Activated T-cell treated with anti-CD3 and anti-CD28 coated beads, Interleukin-2, amount 50 U/mL, for 72 hours (primary cell): ENCODE results near the gene NOXA1. TPM values are rescaled to one million over a fixed set of nuclear protein-coding genes. Genes with fewer than 3 reads are reported as not detected.

Source experiments
- ATAC-seq, 2 donors: fragments of 150-1000 bp; cut with Tn5 transposase; replicated peaks in 1 of 2; 2 replicates each; pipeline ENCODE4 v1.10.0; 2021; ENCODE audit warnings: moderate library complexity in 2 of 2, mild to moderate bottlenecking in 1 of 2
- DNase-seq, 2 donors: peaks; one replicate each; pipeline ENCODE4 v3.0.0; 2021 to 2022; ENCODE audit warnings: mixed read lengths in 1 of 2
- H3K27ac Mint-ChIP-seq: one replicate; pipeline ENCODE4 v1.8.0; 2022; ENCODE audit warnings: mild to moderate bottlenecking, moderate library complexity, mixed read lengths
- H3K27me3 Mint-ChIP-seq: one replicate; pipeline ENCODE4 v1.8.0; 2022; ENCODE audit warnings: low read depth, mixed read lengths
- H3K36me3 Mint-ChIP-seq, 2 donors: one replicate each; pipeline ENCODE4 v1.8.0; 2022; ENCODE audit warnings: mixed read lengths in 2 of 2, mild to moderate bottlenecking in 1 of 2; ENCODE audit not compliant: insufficient read depth in 2 of 2
- H3K4me1 Mint-ChIP-seq: one replicate; pipeline ENCODE4 v1.8.0; 2022; ENCODE audit warnings: low read depth, mixed read lengths
- H3K4me3 Mint-ChIP-seq, 2 donors: one replicate each; pipeline ENCODE4 v1.8.0; 2022; ENCODE audit warnings: mild to moderate bottlenecking in 2 of 2, mixed read lengths in 2 of 2, moderate library complexity in 2 of 2
- H3K9me3 Mint-ChIP-seq, 2 donors: one replicate each; pipeline ENCODE4 v1.8.0; 2022; ENCODE audit warnings: mixed read lengths in 2 of 2
- total RNA-seq, 2 donors: library from RNA; stranded (reverse); gene quantifications; one replicate each; pipeline ENCODE4 v1.2.3, GENCODE V29; 2022

Gene NOXA1
- total RNA-seq, 2 donors from 2014 or later = 1.4 to 1.8 TPM

- no peaks in the 10 kb centered on the region for H3K9me3 Mint-ChIP-seq
- no peak overlapping the region for H3K27ac Mint-ChIP-seq
- no peaks in the 10 kb centered on the region for H3K27me3 Mint-ChIP-seq
- ATAC-seq (no peak), DNase-seq (no peak)
- peaks cover 21% of the 10 kb centered on the region for H3K4me1 Mint-ChIP-seq
- no peak overlapping the region for H3K4me3 Mint-ChIP-seq
- H3K36me3 Mint-ChIP-seq = peaks cover 0 to 1% of the 10 kb centered on the region in 2 donors
These were observed 30.8 kb upstream of the NOXA1 start for GRCh38 chr9:137392232-137393007.

- Mint-ChIP-seq H3K27ac (no peak overlapping the region), H3K4me3 (no peak overlapping the region), H3K9me3 (no peaks in the 10 kb centered on the region), H3K36me3 (peaks cover 0 to 1% of the 10 kb centered on the region in 2 donors), H3K4me1 (peaks cover 27% of the 10 kb centered on the region), H3K27me3 (no peaks in the 10 kb centered on the region)
- ATAC-seq (no peak), DNase-seq (no peak)
These were observed 29.7 kb upstream of the NOXA1 start for GRCh38 chr9:137393176-137394150.

GRCh38 chr9:137394866-137395665 is 28.1 kb upstream of the NOXA1 start:
- ATAC-seq = no peak
- Mint-ChIP-seq H3K36me3 (peaks cover 1 to 7% of the 10 kb centered on the region in 2 donors), H3K4me1 (peaks cover 40% of the 10 kb centered on the region), H3K4me3 (no peak overlapping the region), H3K27me3 (peaks cover 8% of the 10 kb centered on the region), H3K9me3 (no peaks in the 10 kb centered on the region), H3K27ac (no peak overlapping the region)
- no peak for DNase-seq

GRCh38 chr9:137395666-137396010 is 27.6 kb upstream of the NOXA1 start:
- peaks cover 8% of the 10 kb centered on the region for H3K27me3 Mint-ChIP-seq
- peaks cover 1 to 7% of the 10 kb centered on the region in 2 donors for H3K36me3 Mint-ChIP-seq
- H3K4me3 Mint-ChIP-seq = no peak overlapping the region
- H3K27ac Mint-ChIP-seq = no peak overlapping the region
- ATAC-seq (no peak), DNase-seq (no peak)
- no peaks in the 10 kb centered on the region for H3K9me3 Mint-ChIP-seq
- peaks cover 43% of the 10 kb centered on the region for H3K4me1 Mint-ChIP-seq

- no peak overlapping the region for H3K4me3 Mint-ChIP-seq
- ATAC-seq (no peak), DNase-seq (no peak)
- no peak overlapping the region for H3K27ac Mint-ChIP-seq
- H3K27me3 Mint-ChIP-seq = peaks cover 8% of the 10 kb centered on the region
- peaks cover 43% of the 10 kb centered on the region for H3K4me1 Mint-ChIP-seq
- H3K36me3 Mint-ChIP-seq = peaks cover 1 to 7% of the 10 kb centered on the region in 2 donors
- no peaks in the 10 kb centered on the region for H3K9me3 Mint-ChIP-seq
These were observed 27.0 kb upstream of the NOXA1 start for GRCh38 chr9:137396227-137396626.

- H3K27ac Mint-ChIP-seq = no peak overlapping the region
- DNase-seq (no peak), ATAC-seq (no peak)
- peaks cover 43% of the 10 kb centered on the region for H3K4me1 Mint-ChIP-seq
- no peaks in the 10 kb centered on the region for H3K9me3 Mint-ChIP-seq
- H3K4me3 Mint-ChIP-seq = peak overlapping the region; percentile 24 to 39
- peaks cover 1 to 7% of the 10 kb centered on the region in 2 donors for H3K36me3 Mint-ChIP-seq
- H3K27me3 Mint-ChIP-seq = peaks cover 8% of the 10 kb centered on the region
These were observed 26.4 kb upstream of the NOXA1 start for GRCh38 chr9:137396634-137397367.

GRCh38 chr9:137397675-137398423 is 25.3 kb upstream of the NOXA1 start:
- Mint-ChIP-seq H3K27me3 (peaks cover 8% of the 10 kb centered on the region), H3K9me3 (no peaks in the 10 kb centered on the region), H3K4me1 (peaks cover 43% of the 10 kb centered on the region), H3K36me3 (peaks cover 1 to 10% of the 10 kb centered on the region in 2 donors), H3K27ac (no peak overlapping the region), H3K4me3 (peak overlapping the region; percentile 24 to 39)
- DNase-seq (peak; percentile 30 to 70), ATAC-seq (peak; percentile 92 to 96)

GRCh38 chr9:137398561-137399468 is 24.4 kb upstream of the NOXA1 start:
- Mint-ChIP-seq H3K27me3 (peaks cover 8% of the 10 kb centered on the region), H3K27ac (no peak overlapping the region), H3K9me3 (no peaks in the 10 kb centered on the region), H3K4me1 (peaks cover 43% of the 10 kb centered on the region), H3K36me3 (peaks cover 1 to 10% of the 10 kb centered on the region in 2 donors), H3K4me3 (no peak overlapping the region)
- DNase-seq (no peak), ATAC-seq (no peak)

- Mint-ChIP-seq H3K27ac (no peak overlapping the region), H3K36me3 (peaks cover 0 to 10% of the 10 kb centered on the region in 2 donors), H3K4me1 (peaks cover 29% of the 10 kb centered on the region), H3K9me3 (no peaks in the 10 kb centered on the region), H3K4me3 (no peak overlapping the region), H3K27me3 (peaks cover 8% of the 10 kb centered on the region)
- DNase-seq (no peak), ATAC-seq (no peak)
These were observed 20.4 kb upstream of the NOXA1 start for GRCh38 chr9:137402746-137403145.

GRCh38 chr9:137403269-137403668 is 19.9 kb upstream of the NOXA1 start:
- no peak overlapping the region for H3K4me3 Mint-ChIP-seq
- H3K27ac Mint-ChIP-seq = no peak overlapping the region
- H3K36me3 Mint-ChIP-seq = peaks cover 0 to 10% of the 10 kb centered on the region in 2 donors
- no peaks in the 10 kb centered on the region for H3K9me3 Mint-ChIP-seq
- peaks cover 24% of the 10 kb centered on the region for H3K4me1 Mint-ChIP-seq
- DNase-seq (no peak), ATAC-seq (no peak)
- H3K27me3 Mint-ChIP-seq = peaks cover 8% of the 10 kb centered on the region

- Mint-ChIP-seq H3K9me3 (no peaks in the 10 kb centered on the region), H3K4me3 (no peak overlapping the region), H3K36me3 (peaks cover 0 to 3% of the 10 kb centered on the region in 2 donors), H3K27me3 (no peaks in the 10 kb centered on the region), H3K4me1 (peaks cover 9% of the 10 kb centered on the region), H3K27ac (no peak overlapping the region)
- ATAC-seq = no peak
- no peak for DNase-seq
These were observed 18.1 kb upstream of the NOXA1 start for GRCh38 chr9:137404961-137405567.
